K562 (cell line): ENCODE data around the gene DPH2. TPM values are rescaled to one million over a fixed set of nuclear protein-coding genes. Genes with fewer than 3 reads are reported as not detected.
A peak's percentile ranks its signal among the peaks of the same experiment; 100 is the strongest.

Experiments
- ATF7 ChIP-seq: fragments of 450-650 bp; IDR thresholded peaks from 2 replicates; pipeline ENCODE4 v1.7.1; 2014; ENCODE audit warnings: mild to moderate bottlenecking, moderate library complexity
- CEBPB ChIP-seq: fragments of 450-650 bp; IDR thresholded peaks from 2 replicates; pipeline ENCODE4 v1.6.1; 2016; ENCODE audit warnings: missing genetic modification characterization, missing compliant biosample characterization
- DEAF1 ChIP-seq: fragments of 450-650 bp; formaldehyde crosslinking; IDR thresholded peaks from 2 replicates; pipeline ENCODE4 v1.4.0; 2020; ENCODE audit warnings: mild to moderate bottlenecking, moderate library complexity
- FOXA3 ChIP-seq, 2 experiments: fragments of 450-650 bp in 1 of 2; sonication (generic) in 1 of 2; formaldehyde crosslinking; IDR thresholded peaks in 1 of 2; conservative IDR thresholded peaks in 1 of 2; 2 replicates each; pipeline versions ENCODE4 v1.4.0 to v1.8.0; 2020 to 2022; ENCODE audit warnings: mild to moderate bottlenecking in 2 of 2, missing genetic modification reagents in 1 of 2
- FUS ChIP-seq: fragments of 200-400 bp; formaldehyde crosslinking; optimal IDR thresholded peaks from 2 replicates; pipeline ENCODE3; 2017; ENCODE audit warnings: low read depth, low read length
- HIVEP1 ChIP-seq: fragments of 250-450 bp; sonication (Bioruptor Pico); IDR thresholded peaks from 2 replicates; pipeline ENCODE4 v1.4.0; 2020; ENCODE audit warnings: mild to moderate bottlenecking
- KAT2B ChIP-seq: IDR thresholded peaks from one replicate; pipeline ENCODE4 v1.6.1; 2012; ENCODE audit warnings: low read depth, mild to moderate bottlenecking, control low read depth, inconsistent platforms, low read length, moderate library complexity
- KAT8 ChIP-seq: fragments of 450-650 bp; IDR thresholded peaks from 2 replicates; pipeline ENCODE4 v1.6.1; 2016; ENCODE audit warnings: low read depth, mild to moderate bottlenecking
- LCOR ChIP-seq: sonication (generic); formaldehyde crosslinking; IDR thresholded peaks from 2 replicates; pipeline ENCODE4 v1.8.0; 2022; ENCODE audit warnings: mild to moderate bottlenecking, missing genetic modification reagents
- NCOR1 ChIP-seq: fragments of 450-650 bp; IDR thresholded peaks from 2 replicates; pipeline ENCODE4 v1.6.1; 2016; ENCODE audit warnings: mild to moderate bottlenecking, moderate library complexity
- NFIX ChIP-seq: fragments of 250-450 bp; sonication (Bioruptor Pico); IDR thresholded peaks from 2 replicates; pipeline ENCODE4 v1.4.0; 2020; ENCODE audit warnings: low read depth, mild to moderate bottlenecking, moderate library complexity
- RFX1 ChIP-seq: fragments of 450-650 bp; IDR thresholded peaks from 2 replicates; pipeline ENCODE4 v1.6.1; 2016; ENCODE audit warnings: mild to moderate bottlenecking, moderate library complexity
- SUPT5H ChIP-seq: fragments of 450-650 bp; IDR thresholded peaks from 2 replicates; pipeline ENCODE4 v1.6.1; 2016
- TARDBP ChIP-seq: fragments of 450-650 bp; IDR thresholded peaks from 2 replicates; pipeline ENCODE4 v1.6.1; 2016
- ZBED1 ChIP-seq: IDR thresholded peaks from 2 replicates; pipeline ENCODE4 v1.6.1; 2014
- ZNF212 ChIP-seq: fragments of 450-650 bp; formaldehyde crosslinking; IDR thresholded peaks from 2 replicates; pipeline ENCODE4 v1.4.0; 2020; ENCODE audit warnings: mild to moderate bottlenecking
- ZNF224 ChIP-seq: sonication (generic); formaldehyde crosslinking; IDR thresholded peaks from 2 replicates; pipeline ENCODE4 v1.8.0; 2022; ENCODE audit warnings: mild to moderate bottlenecking, missing genetic modification reagents
- ZNF3 ChIP-seq: fragments of 250-450 bp; sonication (Bioruptor Pico); IDR thresholded peaks from 2 replicates; pipeline ENCODE4 v1.5.0; 2021; ENCODE audit warnings: mild to moderate bottlenecking, moderate library complexity
- polyA plus RNA-seq, 8 experiments: library from polyadenylated mRNA; depleted of rRNA in 4 of 8; stranded (reverse) in 5 of 8; unstranded in 3 of 8; fragments of >200 nt; fragmentation: Nextera tagmentation in 2 of 8; fragmentation: Illumina TruSeq in 1 of 8; extraction: Ambion mirVana in 2 of 8; extraction: Trizol in 1 of 8; gene quantifications; 2 replicates each; pipeline versions ENCODE4 v1.2.1 to v1.2.3, GENCODE V29; 2011 to 2014; ENCODE audit warnings: inconsistent platforms in 1 of 8, missing spikeins in 1 of 8
- total RNA-seq, 7 experiments: library from RNA; depleted of rRNA in 6 of 7; stranded (reverse); fragments of >200 nt in 6 of 7; fragmentation: Illumina TruSeq in 2 of 7; extraction: Trizol in 2 of 7; gene quantifications; 2 replicates each; pipeline versions ENCODE4 v1.2.1 to v1.2.3, GENCODE V29; 2011 to 2021; ENCODE audit warnings: low replicate concordance in 1 of 7
- TF ChIP-seq, protein P1 (sequence below): sonication (generic); formaldehyde crosslinking; IDR thresholded peaks from 2 replicates; pipeline ENCODE4 v1.8.1; 2023; ENCODE audit warnings: mild to moderate bottlenecking, missing genetic modification reagents
- TF ChIP-seq, protein P2 (sequence below): sonication (generic); formaldehyde crosslinking; IDR thresholded peaks from 2 replicates; pipeline ENCODE4 v1.8.1; 2023; ENCODE audit warnings: mild to moderate bottlenecking, missing genetic modification reagents
- TF ChIP-seq, protein P3 (sequence below), 3 experiments: fragments of 200-800 bp in 1 of 3; sonication (Bioruptor generic) in 1 of 3; sonication (generic) in 1 of 3; formaldehyde crosslinking in 1 of 3; IDR thresholded peaks; 2 replicates each; pipeline versions ENCODE4 v1.6.1 to v1.8.0; 2016 to 2022; ENCODE audit warnings: mild to moderate bottlenecking in 2 of 3, missing compliant biosample characterization in 2 of 3, missing genetic modification characterization in 2 of 3, missing genetic modification reagents in 1 of 3

Gene DPH2
- total and polyA plus RNA-seq, 9 of the 15 experiments (the other 6 are each of a cell fraction or from before 2014, with no cell fraction given), result 17.9 to 94.1 (median 68.1) TPM

DNA sequence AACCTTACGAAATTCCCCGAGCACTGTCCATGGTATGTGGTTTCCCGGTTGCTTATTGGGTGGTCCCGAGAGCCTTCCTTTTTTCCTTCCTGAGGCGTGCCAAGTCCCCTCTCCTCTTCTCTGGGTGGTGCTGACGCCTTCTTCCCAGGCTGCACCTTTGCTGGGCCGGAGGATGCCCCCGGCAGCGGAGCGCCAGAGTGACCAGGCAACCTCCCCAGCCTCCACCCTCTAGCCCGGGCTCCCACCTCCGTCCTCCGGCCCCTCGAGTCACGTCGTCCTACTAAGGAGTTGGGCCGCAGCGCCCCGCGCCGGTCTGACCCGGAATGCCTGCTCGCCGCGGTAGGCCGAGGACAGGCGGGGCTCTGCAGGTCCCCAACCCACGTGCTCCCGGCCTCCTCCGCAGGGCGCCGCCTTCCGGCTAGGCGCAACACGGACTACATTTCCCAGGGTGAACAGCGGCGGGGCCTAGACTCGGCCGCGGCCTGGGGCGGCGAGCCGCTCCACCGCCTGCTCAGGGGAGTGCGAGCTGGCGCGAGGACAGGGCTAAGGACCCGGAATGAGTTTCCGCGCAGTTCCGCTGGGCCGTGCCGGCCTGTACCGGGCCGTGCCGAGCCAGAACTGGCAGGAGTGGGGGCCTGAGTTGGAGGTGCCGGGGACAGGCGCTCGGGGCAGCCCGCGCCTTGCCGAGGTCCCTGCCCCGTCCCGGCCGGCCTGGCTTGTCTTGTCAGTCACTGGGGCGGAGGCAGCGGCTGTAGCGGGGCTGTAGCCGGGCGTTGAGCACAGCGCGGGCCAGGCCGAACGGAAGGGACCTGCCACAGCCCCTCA is 23.4 kb upstream of the DPH2 start, which contains the start of gene IPO13 (continued):
- peak; percentile 92 for TF ChIP-seq CEBPB (tag)
- TF ChIP-seq, protein P1, sequence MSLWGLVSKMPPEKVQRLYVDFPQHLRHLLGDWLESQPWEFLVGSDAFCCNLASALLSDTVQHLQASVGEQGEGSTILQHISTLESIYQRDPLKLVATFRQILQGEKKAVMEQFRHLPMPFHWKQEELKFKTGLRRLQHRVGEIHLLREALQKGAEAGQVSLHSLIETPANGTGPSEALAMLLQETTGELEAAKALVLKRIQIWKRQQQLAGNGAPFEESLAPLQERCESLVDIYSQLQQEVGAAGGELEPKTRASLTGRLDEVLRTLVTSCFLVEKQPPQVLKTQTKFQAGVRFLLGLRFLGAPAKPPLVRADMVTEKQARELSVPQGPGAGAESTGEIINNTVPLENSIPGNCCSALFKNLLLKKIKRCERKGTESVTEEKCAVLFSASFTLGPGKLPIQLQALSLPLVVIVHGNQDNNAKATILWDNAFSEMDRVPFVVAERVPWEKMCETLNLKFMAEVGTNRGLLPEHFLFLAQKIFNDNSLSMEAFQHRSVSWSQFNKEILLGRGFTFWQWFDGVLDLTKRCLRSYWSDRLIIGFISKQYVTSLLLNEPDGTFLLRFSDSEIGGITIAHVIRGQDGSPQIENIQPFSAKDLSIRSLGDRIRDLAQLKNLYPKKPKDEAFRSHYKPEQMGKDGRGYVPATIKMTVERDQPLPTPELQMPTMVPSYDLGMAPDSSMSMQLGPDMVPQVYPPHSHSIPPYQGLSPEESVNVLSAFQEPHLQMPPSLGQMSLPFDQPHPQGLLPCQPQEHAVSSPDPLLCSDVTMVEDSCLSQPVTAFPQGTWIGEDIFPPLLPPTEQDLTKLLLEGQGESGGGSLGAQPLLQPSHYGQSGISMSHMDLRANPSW, result peak; percentile 65; the same call in 1 of the 2 replicates
- no peak for TF ChIP-seq KAT8
- TF ChIP-seq ZNF212, result 0 out of 2 replicates have a peak, but pooled peaks have one; percentile 16
- TF ChIP-seq DEAF1 (CRISPR knock-in tag), result no peak
- TF ChIP-seq, protein P2, sequence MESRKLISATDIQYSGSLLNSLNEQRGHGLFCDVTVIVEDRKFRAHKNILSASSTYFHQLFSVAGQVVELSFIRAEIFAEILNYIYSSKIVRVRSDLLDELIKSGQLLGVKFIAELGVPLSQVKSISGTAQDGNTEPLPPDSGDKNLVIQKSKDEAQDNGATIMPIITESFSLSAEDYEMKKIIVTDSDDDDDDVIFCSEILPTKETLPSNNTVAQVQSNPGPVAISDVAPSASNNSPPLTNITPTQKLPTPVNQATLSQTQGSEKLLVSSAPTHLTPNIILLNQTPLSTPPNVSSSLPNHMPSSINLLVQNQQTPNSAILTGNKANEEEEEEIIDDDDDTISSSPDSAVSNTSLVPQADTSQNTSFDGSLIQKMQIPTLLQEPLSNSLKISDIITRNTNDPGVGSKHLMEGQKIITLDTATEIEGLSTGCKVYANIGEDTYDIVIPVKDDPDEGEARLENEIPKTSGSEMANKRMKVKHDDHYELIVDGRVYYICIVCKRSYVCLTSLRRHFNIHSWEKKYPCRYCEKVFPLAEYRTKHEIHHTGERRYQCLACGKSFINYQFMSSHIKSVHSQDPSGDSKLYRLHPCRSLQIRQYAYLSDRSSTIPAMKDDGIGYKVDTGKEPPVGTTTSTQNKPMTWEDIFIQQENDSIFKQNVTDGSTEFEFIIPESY (CRISPR knock-in tag), result peak; percentile 84
- no peak for TF ChIP-seq ZNF3 (CRISPR knock-in tag)
- TF ChIP-seq FUS, result peak; percentile 94
- TF ChIP-seq RFX1, result no peak
- TF ChIP-seq NFIX, result no peak
- peak; percentile 91 for TF ChIP-seq SUPT5H
- TF ChIP-seq, protein P3, sequence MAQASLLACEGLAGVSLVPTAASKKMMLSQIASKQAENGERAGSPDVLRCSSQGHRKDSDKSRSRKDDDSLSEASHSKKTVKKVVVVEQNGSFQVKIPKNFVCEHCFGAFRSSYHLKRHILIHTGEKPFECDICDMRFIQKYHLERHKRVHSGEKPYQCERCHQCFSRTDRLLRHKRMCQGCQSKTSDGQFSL (CRISPR knock-in tag; IDR thresholded peaks at IDR 0.05), result no peak
- TF ChIP-seq, protein P3 (tag; IDR thresholded peaks at IDR 0.05), result no peak
- TF ChIP-seq HIVEP1, result peak; percentile 24; the same call in 1 of the 2 replicates
- peak; percentile 95 for TF ChIP-seq TARDBP
- no peak for TF ChIP-seq NCOR1
- TF ChIP-seq ATF7, result peak; percentile 90
- TF ChIP-seq ZNF224, result no peak
- TF ChIP-seq LCOR (CRISPR knock-in tag), result peak; percentile 96
- TF ChIP-seq KAT2B, result peak; percentile 36
- TF ChIP-seq ZBED1, result peak; percentile 27; the same call in 1 of the 2 replicates
- TF ChIP-seq FOXA3 (CRISPR knock-in tag; conservative IDR thresholded peaks at IDR 0.05 in 1 of 2, IDR thresholded peaks at IDR 0.05 in 1 of 2), result peak in 1 of 2 experiments; percentile 91; a peak in 2 of 4 replicates
